Activated naive CD8-positive, alpha-beta T cell treated with anti-CD3 and anti-CD28 coated beads, Interleukin-2, amount 50 U/mL, for 16 hours (primary cell): Measurements from ENCODE around the gene SLC41A2.
"Not testable (repeated sequence)": the region's sequence is repeated elsewhere in the genome, so short reads cannot be mapped to it uniquely, and the experiment has no call there.

Experiments
- DNase-seq: peaks from one replicate; pipeline ENCODE4 v3.0.0-alpha.2; 2020; ENCODE audit warnings: low read depth, low spot score

The SLC41A2 gene

GRCh38 chr12:104958001-104958804 is at the start of gene SLC41A2:
Gene SLC41A2, minus strand, starts transcription at chr12:104958290. Its CDS starts 29,763 bp downstream, at chr12:104928527.
- DNase-seq: peak; percentile 47

- no peak for DNase-seq
Measured at GRCh38 chr12:105001476-105001875, 43.4 kb upstream of the SLC41A2 start.

- no peak for DNase-seq
Measured at GRCh38 chr12:104999347-104999685, 41.2 kb upstream of the SLC41A2 start.

- no peak for DNase-seq
Measured at GRCh38 chr12:104998423-104999346, 40.6 kb upstream of the SLC41A2 start.

- no peak for DNase-seq
Measured at GRCh38 chr12:104997541-104997940, 39.5 kb upstream of the SLC41A2 start.

GRCh38 chr12:104994336-104994735 is 36.2 kb upstream of the SLC41A2 start:
- DNase-seq: no peak

- DNase-seq: no peak
Measured at GRCh38 chr12:104991565-104992128, 33.6 kb upstream of the SLC41A2 start.

GRCh38 chr12:104990950-104991349 is 32.9 kb upstream of the SLC41A2 start:
- no peak for DNase-seq

- DNase-seq: peak; percentile 69
Measured at GRCh38 chr12:104986022-104986941, 28.2 kb upstream of the SLC41A2 start, which contains the start of gene NOPCHAP1. Gene NOPCHAP1, plus strand, starts transcription at chr12:104986316. Its CDS starts 37 bp downstream, at chr12:104986353.

GRCh38 chr12:104985206-104985605 is 27.1 kb upstream of the SLC41A2 start:
- no peak for DNase-seq

GRCh38 chr12:104977688-104978087 is 19.6 kb upstream of the SLC41A2 start:
- DNase-seq: not testable (repeated sequence)

GRCh38 chr12:104976703-104977102 is 18.6 kb upstream of the SLC41A2 start:
- no peak for DNase-seq

GRCh38 chr12:104975587-104976343 is 17.7 kb upstream of the SLC41A2 start:
- no peak for DNase-seq

- no peak for DNase-seq
Measured at GRCh38 chr12:104974626-104975290, 16.7 kb upstream of the SLC41A2 start.

GRCh38 chr12:104973250-104973649 is 15.2 kb upstream of the SLC41A2 start:
- no peak for DNase-seq

GRCh38 chr12:104971306-104971705 is 13.2 kb upstream of the SLC41A2 start:
- DNase-seq: no peak

GRCh38 chr12:104969343-104969742 is 11.3 kb upstream of the SLC41A2 start:
- no peak for DNase-seq

GRCh38 chr12:104966677-104967076 is 8.6 kb upstream of the SLC41A2 start:
- no peak for DNase-seq

- no peak for DNase-seq
Measured at GRCh38 chr12:104964856-104965205, 6.7 kb upstream of the SLC41A2 start.
